ENCODE data around the gene TGFB1I1. TPM values are rescaled to one million over a fixed set of nuclear protein-coding genes. Genes with fewer than 3 reads are reported as not detected.
"Not testable (repeated sequence)": the region's sequence is repeated elsewhere in the genome, so short reads cannot be mapped to it uniquely, and the experiment has no call there.

Gene TGFB1I1
- polyA plus RNA-seq, 10 donors, result 61.8 to 106 (median 81.9) TPM

DNA sequence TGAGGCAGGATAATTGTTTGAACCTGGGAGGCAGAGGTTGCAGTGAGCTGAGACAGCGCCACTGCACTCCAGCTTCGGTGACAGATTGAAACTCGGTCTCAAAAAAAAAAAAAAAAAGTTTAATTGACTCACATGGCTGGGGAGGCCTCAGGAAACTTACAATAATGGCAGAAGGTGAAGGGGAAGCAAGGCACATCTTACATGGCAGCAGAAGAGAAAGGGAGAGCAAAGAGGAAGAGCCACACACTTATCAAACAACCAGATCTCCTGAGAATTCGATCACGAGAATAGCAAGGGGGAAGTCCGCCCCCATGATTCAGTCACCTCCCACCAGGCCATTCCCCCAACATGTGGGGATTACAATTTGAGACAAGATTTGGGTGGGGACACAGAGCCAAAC lies 26.0 kb upstream of the TGFB1I1 start:
- not testable (repeated sequence) for DNase-seq

DNA sequence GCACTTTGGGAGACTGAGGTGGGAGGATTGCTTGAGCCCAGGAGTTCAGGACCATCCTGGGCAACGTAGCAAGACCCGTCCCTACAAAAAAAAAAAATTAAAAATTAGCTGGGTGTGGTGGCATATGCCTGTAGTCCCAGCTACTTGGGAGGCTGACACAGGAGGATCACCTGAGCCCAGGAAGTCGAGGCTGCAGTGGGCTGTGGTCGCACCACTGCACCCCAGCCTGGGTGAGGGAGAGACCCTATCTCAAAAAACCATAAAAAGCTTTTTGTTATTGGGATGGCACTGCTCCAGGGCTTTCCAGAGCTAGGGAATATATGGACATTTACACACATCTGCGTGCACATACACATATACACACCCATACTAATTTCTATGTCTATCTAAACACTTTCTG lies 20.8 kb upstream of the TGFB1I1 start:
- no peak for DNase-seq

DNA sequence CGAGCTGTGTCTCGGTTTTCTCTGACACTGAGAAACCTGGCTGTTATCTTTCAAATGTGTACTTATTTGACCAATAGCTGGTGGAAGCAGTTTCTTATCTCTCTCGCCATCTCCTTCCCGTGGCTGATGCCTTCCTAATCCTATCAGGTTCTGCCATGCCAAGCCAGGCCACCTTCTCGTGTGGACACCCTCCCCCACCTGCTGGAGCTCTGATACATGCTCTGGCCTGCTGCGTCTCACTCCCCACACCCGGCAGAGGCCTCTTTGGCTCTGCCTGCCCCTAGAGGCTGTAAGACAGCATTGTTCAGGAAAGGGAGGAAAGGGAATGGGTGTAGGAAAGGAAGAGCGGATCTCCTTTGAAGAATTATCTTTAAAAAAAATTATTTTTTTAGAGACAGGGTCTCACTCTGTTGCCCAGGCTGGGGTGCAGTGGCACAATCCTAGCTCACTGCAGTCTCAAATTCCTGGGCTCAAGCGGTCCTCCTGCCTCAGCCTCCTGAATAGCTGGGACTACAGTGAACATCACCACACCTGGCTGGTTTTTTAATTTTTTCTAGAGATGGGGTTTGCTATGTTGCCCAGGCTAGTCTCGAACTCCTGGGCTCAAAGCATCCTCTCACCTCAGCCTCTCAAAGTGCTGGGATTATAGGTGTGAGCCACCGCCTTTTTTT lies 20.1 kb upstream of the TGFB1I1 start:
- peak in 1 of 3 donors; percentile 57 for DNase-seq

DNA sequence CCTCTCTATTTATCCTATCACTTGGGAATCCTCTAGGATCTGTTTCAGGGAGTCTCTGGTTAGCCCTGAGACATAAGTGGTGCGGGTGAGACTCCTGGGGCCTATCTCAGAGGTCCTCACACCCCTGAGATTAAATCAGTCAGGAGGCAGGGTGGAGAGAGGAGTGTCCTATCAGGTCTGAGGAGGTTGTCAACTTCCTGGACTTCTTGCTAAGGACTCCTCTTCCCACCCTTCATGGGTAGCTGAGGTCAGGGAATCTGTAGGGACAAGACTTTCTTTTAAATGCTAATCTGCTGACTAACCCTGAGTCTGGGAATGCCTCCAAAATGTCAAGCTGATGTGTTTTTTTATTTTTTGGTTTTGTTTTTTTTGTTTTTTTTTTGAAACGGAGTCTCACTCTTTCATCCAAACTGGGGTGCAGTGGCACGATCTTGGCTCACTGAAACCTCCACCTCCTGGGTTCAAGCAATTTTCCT lies 19.3 kb upstream of the TGFB1I1 start:
- peak in 1 of 3 donors; percentile 67 for DNase-seq

DNA sequence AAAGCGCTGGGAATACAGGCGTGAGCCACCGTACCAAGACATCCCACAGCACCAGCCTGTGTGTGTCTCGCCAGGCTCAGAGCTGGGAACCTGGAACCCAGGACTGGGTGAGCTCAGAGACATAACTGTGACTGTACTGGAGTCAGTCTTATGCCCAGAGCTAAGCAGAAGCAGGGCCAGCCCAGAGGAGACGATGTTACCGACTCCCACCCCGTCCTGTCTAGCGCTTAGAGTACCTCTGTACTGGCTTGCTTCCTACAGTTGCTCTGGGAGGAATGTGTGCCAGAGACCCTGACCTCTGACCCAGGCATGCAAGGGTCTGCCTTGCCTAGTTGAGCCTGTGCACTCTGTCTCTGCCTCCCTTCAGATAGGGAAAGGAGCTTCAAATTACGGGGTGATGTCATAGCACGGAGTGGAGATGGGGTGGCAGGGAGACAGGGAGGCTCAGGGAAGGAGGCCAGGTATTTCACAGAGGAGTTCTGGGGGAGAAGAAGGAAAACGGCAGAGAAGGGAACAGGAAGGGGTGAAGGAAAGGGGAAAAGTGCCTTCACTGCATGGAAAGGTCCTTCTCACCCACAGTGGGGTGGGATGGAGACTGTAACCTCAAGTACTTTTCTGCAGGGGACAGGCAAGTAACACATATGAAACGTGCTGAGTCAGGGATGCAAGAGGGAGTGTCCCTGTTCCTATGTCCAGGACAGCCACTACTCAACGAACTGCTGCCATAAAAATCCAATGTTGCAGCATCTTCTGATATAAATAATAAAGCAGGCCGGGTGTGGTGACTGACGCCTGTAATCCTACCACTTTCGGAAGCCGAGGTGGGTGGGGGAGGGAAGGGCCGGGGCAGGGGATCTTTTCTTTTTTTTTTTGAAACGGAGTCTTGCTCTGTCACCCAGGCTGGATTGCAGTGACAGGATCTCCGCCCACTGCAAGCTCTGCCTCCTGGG lies 18.4 kb upstream of the TGFB1I1 start:
- DNase-seq, result peak in 1 of 3 donors; percentile 67

DNA sequence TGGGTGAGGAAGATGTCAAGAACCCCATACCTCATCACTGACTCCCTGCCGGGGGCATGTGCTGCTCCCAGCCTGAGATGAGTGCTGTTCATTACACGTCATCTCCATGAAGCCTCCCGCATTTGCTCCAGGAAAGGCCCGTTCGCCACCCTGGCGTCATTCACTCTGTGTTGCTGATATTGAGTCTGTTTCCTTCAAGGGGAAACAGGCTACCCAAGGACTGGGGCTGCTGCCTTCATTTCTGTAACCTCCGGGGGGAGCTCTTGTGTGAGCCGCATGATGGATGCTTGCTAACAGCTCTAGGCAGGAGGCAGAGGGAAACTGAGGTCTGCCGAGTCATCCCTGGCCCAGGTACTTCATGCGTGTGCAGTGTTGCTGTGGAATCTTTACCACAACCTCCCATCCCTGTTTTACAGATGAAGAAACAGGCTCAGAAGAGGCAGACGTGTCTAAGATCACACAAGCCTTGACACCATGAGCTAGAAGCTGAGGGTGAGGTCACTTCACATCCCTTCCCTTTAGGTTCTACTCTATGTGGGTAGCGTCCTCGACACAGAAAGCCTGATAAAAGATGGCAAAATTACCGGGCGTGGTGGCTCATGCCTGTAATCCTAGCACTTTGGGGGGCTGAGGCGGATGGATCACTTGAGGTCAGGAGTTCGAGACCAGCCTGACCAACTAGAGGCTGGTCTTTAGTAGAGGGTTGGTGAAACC lies 16.2 kb upstream of the TGFB1I1 start:
- no peak for DNase-seq

DNA sequence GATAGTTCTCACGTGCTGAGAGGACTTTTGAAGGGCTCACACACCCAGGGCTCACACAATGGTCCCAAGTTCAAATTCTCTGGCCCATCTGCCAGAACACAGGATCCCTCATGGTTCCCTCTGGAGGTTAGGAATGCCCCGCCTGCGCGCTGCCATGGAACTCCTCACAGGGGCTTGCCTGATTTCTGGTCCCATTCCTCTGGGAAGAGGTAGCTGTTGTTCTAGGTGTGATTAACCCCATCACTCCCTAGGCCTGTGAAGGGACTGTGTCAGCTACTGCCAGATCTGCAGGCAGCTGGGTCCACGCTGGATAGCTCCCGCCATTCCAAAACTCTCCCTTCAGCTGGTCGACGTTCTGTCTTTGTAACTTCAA lies 15.0 kb upstream of the TGFB1I1 start:
- DNase-seq, result no peak

DNA sequence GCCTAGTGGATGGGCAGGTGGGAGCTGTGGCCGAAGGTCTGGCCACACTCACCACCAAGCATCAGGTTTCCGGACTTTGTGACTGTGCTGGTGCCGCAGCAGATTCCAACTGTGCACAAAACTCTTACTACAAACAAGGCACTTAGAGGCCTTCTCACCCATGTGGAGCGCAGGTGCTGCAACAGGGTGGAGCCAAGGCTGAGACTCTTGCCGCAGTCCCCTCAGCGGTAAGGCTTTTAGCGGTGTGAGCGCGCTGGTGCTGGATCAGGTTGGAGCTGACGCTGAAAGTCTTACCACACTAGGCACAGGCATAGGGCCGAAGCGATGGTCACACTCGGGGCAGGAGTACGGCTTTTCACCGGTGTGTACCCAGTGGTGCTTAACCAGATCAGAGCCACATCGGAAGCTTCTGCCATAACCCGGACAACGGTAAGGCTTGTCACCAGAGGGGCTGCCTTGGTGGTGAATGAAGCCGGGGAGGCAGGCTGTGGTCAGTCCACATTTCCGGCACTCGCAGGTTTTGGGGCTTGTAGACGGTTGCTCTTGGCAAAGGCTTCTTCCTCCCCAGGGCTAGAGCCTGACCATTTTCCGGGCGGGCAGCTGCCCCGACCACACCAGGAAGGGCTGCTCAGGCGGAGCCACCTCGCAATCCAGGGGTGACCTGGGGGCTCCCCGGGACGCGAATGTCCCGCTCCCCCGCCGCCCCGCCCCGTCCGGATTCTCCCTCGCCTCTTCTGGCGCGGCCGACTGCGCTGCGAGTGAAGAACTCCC lies 13.7 kb upstream of the TGFB1I1 start:
- DNase-seq, result no peak

DNA sequence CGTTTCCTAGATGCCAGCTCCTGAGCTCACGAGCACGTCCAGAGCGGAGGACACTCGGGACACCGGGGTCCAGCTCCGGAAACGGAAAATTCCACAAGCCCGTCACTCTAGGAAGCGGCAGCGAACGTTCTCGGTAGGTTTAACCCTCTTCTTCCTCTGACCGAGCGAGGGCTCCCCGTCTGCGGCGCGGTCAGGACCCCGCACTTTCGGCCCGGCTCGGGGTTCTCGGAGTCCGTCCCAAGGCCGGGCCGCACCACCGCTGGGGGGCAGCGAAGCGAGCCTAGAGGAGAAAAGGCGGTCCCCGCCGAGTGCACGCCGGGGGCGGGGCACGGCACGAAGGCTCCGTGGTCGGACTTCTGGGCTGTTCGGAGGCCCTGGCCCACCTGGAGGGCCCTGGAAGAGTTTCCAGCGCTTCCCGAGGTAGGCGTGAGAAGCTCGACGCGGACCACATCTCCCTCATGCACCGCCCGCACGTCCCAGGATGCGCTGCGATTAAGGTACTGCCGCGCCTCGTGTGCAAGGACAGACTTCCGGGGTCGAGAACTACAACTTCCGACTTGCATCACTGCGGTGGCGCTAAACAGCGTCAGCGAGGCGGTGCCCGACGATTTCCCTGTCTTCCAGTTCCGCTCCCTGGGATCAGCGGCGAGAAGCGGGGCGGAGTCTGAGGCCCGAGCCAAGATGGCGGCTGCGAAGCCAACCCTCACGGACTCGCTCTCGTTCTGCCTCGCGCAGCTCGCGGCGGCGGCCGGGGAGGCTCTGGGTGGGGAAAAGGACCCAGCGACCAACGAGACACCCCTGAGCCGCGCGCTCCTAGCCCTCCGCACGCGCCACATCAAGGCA lies 12.9 kb upstream of the TGFB1I1 start, which contains the start of gene ARMC5:
Gene ARMC5 (plus strand): TSS at position 658 of the 843 bp plus-strand sequence. CDS start 24 bp downstream, at position 682.
- peak; percentile 98 to 99 (median 98) for DNase-seq

DNA sequence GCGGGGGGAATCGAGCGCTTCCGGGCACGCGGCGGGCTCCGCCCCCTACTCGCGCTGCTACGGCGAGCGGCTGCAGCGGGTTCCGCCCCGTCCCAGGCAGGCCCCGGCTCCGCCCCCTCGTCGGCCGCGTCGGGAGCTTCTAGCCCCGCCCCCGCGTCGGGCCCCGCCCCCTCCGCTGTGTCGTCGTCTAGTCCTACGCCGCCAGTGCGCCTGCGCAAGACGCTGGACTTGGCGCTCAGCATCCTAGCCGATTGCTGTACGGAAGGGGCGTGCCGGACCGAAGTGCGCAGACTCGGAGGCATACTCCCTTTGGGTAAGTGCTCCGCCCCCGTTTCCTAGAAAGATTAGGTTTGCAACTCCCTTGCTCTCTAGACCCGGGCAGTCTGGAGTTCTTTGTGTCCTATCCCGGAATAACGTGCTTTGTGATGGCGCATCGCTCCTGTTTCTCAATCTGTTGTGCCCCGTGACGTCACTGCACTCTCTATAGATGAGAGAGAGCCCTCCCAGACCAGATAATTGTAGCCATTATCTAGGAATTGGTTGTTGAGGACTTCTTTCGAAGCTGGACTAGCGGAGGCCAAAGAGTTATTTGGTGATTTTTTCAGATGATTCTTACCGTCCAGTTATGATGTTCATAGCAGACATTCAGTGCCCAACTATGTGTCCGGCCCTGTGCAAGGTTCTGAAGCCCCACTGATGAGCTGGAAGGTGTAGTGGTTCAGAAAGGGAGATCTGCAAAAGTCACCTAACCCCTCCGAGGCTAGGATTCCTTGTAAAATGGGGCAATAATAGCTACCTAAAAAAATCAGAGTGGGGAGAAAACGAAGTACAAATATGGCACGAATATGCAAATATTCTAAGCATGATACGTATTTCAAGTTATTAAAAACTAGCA lies 12.0 kb upstream of the TGFB1I1 start:
- peak; percentile 100 for DNase-seq

DNA sequence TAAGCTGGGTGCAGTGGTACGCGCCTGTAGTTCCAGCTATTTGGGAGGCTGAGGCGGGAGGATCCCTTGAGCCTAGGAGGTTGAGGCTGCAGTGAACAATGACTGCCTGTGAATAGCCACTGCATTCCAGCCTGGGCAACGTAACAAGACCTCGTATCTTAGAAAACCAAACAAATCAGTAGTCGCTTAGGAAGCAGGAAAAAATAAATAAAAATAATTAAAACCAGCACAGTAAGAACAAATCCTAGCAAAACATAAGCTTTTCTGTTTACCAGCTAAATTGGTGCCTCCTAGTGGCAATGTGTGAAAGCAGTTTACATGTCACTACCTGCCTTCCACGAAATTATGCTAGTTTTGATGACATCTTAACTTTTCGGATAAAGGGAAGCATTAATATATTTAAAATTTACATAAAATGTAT lies 11.4 kb upstream of the TGFB1I1 start:
- peak in 1 of 3 donors; percentile 65 for DNase-seq

DNA sequence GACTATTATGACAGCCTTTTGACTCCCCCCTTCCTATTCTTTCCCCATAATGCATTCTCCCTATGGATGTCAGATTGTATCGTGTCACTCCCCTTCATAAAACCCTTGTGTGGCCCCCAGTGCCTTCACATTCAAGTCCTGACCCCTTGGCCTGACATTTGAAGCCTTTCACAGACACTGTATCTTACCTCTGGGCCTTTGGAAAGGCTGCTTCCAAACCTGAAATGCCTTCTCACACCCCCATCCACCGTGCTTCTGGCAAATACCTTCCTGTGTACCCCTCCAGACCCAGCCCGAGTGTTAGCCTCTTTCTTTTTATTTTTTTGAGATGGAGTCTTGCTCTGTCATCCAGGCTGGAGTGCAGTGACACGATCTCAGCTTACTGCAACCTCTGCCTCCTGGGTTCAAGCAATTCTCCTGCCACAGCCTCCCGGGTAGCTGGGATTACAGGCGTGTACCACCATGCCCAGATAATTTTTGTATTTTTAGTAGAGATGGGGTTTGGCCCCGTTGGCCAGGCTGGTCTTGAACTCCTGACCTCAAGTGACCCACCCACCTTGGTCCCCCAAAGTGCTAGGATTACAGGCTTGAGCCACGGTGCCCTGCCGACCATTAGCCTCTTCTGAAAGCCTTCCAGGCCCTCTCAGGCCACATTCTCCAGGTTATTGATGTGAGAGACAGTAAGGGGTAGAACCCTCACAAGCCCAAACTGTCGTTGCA lies 10.6 kb upstream of the TGFB1I1 start:
- no peak for DNase-seq

DNA sequence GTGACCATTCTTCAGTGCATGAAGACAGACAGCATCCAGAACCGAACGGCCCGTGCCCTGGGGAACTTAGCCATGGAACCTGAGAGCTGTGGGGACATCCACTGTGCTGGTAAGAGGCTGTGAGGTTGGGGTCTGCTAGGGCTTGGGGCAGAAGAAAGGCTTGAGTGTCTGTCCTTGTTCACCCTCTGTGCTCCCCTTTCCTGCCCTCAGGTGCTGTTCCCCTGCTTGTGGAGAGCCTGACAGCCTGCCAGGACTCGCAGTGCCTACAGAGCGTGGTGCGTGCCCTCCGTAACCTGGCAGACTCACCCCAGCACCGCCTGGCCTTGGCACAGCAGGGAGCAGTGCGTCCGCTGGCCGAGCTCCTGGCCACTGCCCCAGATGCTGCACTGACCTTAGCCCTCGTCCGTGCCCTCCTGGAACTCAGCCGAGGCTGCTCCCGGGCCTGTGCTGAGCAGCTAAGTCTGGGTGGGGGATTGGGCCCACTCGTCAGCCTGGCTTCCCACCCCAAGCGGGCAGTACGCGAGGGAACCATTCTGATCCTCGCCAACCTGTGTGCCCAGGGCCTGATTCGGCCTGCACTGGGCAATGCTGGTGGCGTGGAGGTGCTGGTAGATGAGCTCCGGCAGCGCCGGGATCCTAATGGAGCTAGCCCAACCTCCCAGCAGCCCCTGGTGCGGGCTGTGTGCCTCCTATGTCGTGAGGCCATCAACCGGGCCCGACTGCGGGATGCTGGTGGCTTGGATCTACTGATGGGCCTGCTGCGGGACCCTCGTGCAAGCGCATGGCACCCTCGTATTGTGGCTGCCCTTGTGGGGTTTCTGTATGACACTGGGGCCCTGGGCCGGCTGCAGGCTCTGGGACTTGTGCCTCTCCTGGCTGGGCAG lies 9.8 kb upstream of the TGFB1I1 start:
- DNase-seq, result no peak

DNA sequence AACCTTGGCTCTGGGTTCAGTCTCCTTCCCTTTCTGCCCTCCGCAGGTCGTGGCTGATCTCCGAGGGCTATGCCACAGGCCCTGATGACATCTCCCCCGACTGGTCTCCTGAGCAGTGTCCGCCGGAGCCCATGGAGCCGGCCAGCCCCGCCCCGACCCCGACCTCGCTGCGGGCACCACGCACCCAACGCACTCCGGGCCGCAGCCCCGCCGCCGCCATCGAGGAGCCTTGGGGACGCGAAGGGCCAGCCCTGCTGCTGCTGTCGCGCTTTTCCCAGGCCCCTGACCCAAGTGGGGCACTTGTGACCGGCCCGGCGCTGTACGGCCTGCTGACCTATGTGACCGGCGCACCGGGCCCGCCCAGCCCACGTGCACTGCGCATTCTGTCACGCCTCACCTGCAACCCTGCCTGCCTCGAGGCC lies 7.6 kb upstream of the TGFB1I1 start:
- DNase-seq, result no peak

DNA sequence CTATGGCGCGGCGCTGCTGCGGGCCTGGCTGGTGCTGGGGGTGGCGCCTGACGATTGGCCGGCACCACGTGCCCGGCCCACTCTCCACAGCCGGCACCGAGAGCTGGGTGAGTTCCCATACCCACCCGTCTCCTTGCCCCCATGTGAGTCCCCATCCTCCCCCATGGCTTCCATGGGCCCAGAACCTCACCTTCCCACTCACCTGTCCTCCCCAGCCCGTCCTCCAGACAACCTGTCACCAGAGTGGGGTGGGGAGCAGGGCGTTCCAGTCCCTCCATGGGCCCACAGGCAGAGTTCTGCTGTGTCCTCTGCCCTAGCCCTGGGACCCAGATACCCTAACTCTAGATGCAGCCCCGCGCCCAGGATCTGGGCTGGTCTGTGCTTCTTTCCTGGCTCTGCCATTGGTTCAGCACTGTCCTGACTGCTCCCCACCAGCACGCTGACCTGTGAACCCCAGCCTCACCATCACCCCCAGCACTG lies 7.1 kb upstream of the TGFB1I1 start:
- DNase-seq, result no peak

DNA sequence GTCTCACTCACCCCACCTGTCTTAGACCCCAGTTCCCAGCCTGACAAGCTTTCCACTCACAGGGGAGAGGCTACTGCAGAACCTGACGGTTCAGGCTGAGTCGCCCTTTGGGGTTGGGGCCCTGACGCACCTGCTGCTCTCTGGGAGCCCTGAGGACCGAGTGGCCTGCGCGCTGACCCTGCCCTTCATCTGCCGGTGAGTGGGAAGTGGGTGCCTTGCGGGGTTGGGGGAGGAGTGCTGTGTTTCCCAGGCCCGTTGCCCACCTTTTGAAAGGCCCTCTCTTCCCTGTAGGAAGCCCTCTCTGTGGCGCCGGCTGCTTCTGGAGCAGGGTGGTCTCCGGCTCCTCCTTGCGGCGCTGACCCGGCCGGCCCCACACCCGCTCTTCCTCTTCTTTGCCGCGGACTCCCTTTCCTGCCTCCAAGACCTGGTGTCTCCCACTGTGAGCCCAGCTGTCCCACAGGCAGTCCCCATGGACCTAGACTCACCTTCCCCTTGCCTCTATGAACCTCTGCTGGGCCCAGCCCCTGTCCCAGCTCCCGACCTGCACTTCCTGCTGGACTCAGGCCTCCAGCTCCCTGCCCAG lies 6.1 kb upstream of the TGFB1I1 start:
- DNase-seq, result no peak

DNA sequence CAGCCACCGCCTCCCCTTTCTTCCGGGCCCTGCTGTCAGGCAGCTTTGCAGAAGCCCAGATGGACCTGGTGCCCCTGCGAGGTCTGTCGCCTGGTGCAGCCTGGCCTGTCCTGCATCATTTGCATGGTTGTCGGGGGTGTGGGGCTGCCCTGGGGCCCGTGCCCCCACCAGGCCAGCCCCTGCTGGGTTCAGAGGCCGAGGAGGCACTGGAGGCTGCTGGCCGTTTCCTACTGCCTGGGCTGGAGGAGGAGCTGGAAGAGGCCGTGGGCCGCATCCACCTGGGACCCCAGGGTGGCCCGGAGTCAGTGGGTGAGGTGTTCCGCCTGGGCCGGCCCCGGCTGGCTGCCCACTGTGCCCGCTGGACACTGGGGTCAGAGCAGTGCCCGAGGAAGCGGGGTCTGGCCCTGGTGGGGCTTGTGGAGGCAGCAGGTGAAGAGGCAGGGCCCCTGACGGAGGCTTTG lies 5.5 kb upstream of the TGFB1I1 start:
- DNase-seq, result no peak

Measured in muscle of back (tissue), 11 donors.